ENCODE results near the gene INHBE. TPM values are rescaled to one million over a fixed set of nuclear protein-coding genes. Genes with fewer than 3 reads are reported as not detected.
"Not testable (repeated sequence)": the region's sequence is repeated elsewhere in the genome, so short reads cannot be mapped to it uniquely, and the experiment has no call there.

Gene INHBE
- total RNA-seq, 1 experiment from 2014 or later: 0.59 TPM

DNA sequence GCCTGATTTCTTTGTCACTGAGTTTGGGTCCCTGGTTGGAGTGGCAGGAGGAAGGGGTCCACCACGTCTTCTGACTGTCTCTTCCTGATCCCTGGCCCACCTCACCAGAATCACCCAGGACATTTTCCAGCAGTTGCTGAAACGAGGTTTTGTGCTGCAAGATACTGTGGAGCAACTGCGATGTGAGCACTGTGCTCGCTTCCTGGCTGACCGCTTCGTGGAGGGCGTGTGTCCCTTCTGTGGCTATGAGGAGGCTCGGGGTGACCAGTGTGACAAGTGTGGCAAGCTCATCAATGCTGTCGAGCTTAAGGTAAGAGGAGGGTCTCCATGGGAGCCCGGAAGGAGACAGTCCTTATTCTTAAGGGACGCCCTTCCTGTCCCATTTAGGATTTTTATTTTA lies 45.1 kb downstream of the INHBE start:
- ATAC-seq (no peak), DNase-seq (ENCODE audit: low read depth, low spot score) (no peak)
- H3K9me3 ChIP-seq (ENCODE audit: control insufficient read depth, insufficient read depth, low read depth, low read length): no peaks in the 10 kb centered on the region
- no peak for TF ChIP-seq TCF7L2 (IDR thresholded peaks at IDR 0.05; ENCODE audit: low read depth, low read length)
- TF ChIP-seq SIN3A (IDR thresholded peaks at IDR 0.05; ENCODE audit: borderline replicate concordance, insufficient read depth, low read depth, low read length): no peak
- TF ChIP-seq, protein P1, sequence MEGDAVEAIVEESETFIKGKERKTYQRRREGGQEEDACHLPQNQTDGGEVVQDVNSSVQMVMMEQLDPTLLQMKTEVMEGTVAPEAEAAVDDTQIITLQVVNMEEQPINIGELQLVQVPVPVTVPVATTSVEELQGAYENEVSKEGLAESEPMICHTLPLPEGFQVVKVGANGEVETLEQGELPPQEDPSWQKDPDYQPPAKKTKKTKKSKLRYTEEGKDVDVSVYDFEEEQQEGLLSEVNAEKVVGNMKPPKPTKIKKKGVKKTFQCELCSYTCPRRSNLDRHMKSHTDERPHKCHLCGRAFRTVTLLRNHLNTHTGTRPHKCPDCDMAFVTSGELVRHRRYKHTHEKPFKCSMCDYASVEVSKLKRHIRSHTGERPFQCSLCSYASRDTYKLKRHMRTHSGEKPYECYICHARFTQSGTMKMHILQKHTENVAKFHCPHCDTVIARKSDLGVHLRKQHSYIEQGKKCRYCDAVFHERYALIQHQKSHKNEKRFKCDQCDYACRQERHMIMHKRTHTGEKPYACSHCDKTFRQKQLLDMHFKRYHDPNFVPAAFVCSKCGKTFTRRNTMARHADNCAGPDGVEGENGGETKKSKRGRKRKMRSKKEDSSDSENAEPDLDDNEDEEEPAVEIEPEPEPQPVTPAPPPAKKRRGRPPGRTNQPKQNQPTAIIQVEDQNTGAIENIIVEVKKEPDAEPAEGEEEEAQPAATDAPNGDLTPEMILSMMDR (IDR thresholded peaks at IDR 0.05): no peak
- TF ChIP-seq POLR2AphosphoS5 (IDR thresholded peaks at IDR 0.05; ENCODE audit: low read depth, low read length): no peak; the same call in 1 of the 2 replicates
- no peak for TF ChIP-seq REST (IDR thresholded peaks at IDR 0.05; ENCODE audit: insufficient read depth in 1 of 2, low read depth in 2 of 2, low read length in 1 of 2)
- BruUV-seq (replicated peaks): no TSS peak
- no peak overlapping the region for H3K27ac ChIP-seq (ENCODE audit: low read length)
- intact Hi-C loops (cut with micrococcal nuclease; ENCODE audit: unreplicated experiment): no loop called here
- POLR2A ChIA-PET: no interaction called here
- H3K36me3 ChIP-seq (ENCODE audit: control insufficient read depth, insufficient read depth, low read length): peaks cover 27% of the 10 kb centered on the region
- no peaks in the 10 kb centered on the region for H3K27me3 ChIP-seq (ENCODE audit: control insufficient read depth, insufficient read depth, low read length)
- no peaks in the 10 kb centered on the region for H3K4me1 ChIP-seq (ENCODE audit: control insufficient read depth, insufficient read depth, low read length)
- H3K4me3 ChIP-seq (ENCODE audit: low read depth in 2 of 2, low read length in 2 of 2): no peak overlapping the region
- in situ Hi-C loops (cut with HindIII; ENCODE audit: low pct_unique_long_range_greater_than_20kb, low sequenced_read_pairs): no loop called here
- CTCF ChIA-PET: interaction anchor here (0.6 kb wide), 1 partner anchor 40 kb away, joined by 3 read pairs; no protein-coding TSS in a partner anchor

DNA sequence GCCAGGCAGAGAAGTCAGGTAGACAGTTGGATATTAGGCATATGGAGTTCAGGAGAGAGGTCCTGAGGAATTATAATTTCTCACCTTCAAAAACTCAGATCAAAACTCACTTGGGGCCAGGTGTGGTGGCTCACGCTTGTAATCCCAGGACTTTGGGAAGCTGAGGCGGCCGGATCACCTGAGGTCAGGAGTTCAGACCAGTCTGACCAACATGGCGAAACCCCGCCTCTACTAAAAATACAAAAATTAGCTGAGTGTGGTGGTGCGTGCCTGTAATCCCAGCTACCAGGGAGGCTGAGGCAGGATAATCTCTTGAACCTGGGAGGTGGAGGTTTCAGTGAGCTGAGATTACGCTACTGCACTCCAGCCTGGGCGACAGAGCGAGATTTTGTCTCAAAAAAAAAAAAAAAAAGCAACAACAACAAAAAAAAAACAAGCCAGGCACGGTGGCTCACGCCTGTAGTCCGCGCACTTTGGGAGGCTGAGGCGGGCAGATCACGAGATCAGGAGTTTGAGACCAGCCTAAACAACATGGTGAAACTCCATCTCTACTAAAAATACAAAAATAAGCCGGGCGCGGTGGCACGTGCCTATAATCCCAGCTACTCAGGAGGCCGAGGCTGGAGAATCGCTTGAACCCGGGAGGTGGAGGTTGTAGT lies 47.3 kb downstream of the INHBE start:
- H3K4me3 ChIP-seq (ENCODE audit: low read depth in 2 of 2, low read length in 2 of 2); intact Hi-C loops (cut with micrococcal nuclease; ENCODE audit: unreplicated experiment); H3K9me3 ChIP-seq (ENCODE audit: control insufficient read depth, insufficient read depth, low read depth, low read length); POLR2A ChIA-PET; in situ Hi-C loops (cut with HindIII; ENCODE audit: low pct_unique_long_range_greater_than_20kb, low sequenced_read_pairs); H3K27ac ChIP-seq (ENCODE audit: low read length); ATAC-seq; DNase-seq (ENCODE audit: low read depth, low spot score); BruUV-seq (replicated peaks); H3K27me3 ChIP-seq (ENCODE audit: control insufficient read depth, insufficient read depth, low read length); H3K4me1 ChIP-seq (ENCODE audit: control insufficient read depth, insufficient read depth, low read length); CTCF ChIA-PET: not testable (repeated sequence)
- H3K36me3 ChIP-seq (ENCODE audit: control insufficient read depth, insufficient read depth, low read length): peaks cover 26% of the 10 kb centered on the region

- DNase-seq (ENCODE audit: low read depth, low spot score); ATAC-seq; H3K27me3 ChIP-seq (ENCODE audit: control insufficient read depth, insufficient read depth, low read length); H3K9me3 ChIP-seq (ENCODE audit: control insufficient read depth, insufficient read depth, low read depth, low read length); H3K4me1 ChIP-seq (ENCODE audit: control insufficient read depth, insufficient read depth, low read length); intact Hi-C loops (cut with micrococcal nuclease; ENCODE audit: unreplicated experiment); in situ Hi-C loops (cut with HindIII; ENCODE audit: low pct_unique_long_range_greater_than_20kb, low sequenced_read_pairs); H3K27ac ChIP-seq (ENCODE audit: low read length); POLR2A ChIA-PET; H3K4me3 ChIP-seq (ENCODE audit: low read depth in 2 of 2, low read length in 2 of 2); BruUV-seq (replicated peaks): not testable (repeated sequence)
- CTCF ChIA-PET: interaction anchor here (0.7 kb wide), 1 partner anchor 58 kb away, joined by 9 read pairs; no protein-coding TSS in a partner anchor
- peaks cover 16% of the 10 kb centered on the region for H3K36me3 ChIP-seq (ENCODE audit: control insufficient read depth, insufficient read depth, low read length)
Measured at GRCh38 chr12:57506541-57506940, 51.4 kb downstream of the INHBE start.

Other genes with a start within 250 kb of the INHBE start
- 2.1 TPM for gene NXPH4, start 238.5 kb upstream of the INHBE start, total RNA-seq (2021; ENCODE audit: unreplicated experiment)
- gene SHMT2, start 225.6 kb upstream of the INHBE start, total RNA-seq (2021; ENCODE audit: unreplicated experiment): 67.1 TPM
- gene STAC3, start 204.1 kb upstream of the INHBE start, total RNA-seq (2021; ENCODE audit: unreplicated experiment): 0.87 TPM
- 56.5 TPM for gene R3HDM2, start 24.3 kb upstream of the INHBE start, total RNA-seq (2021; ENCODE audit: unreplicated experiment)
- not detected for gene INHBC, start 20.5 kb upstream of the INHBE start, total RNA-seq (2021; ENCODE audit: unreplicated experiment)
- 6.5 TPM for gene GLI1, start 4.5 kb downstream of the INHBE start, total RNA-seq (2021; ENCODE audit: unreplicated experiment)
- 0.92 TPM for gene ARHGAP9, start 24.6 kb downstream of the INHBE start, total RNA-seq (2021; ENCODE audit: unreplicated experiment)
- gene MARS1, start 32.8 kb downstream of the INHBE start, total RNA-seq (2021; ENCODE audit: unreplicated experiment): 291 TPM
- 47.2 TPM for gene DDIT3, start 65.2 kb downstream of the INHBE start, total RNA-seq (2021; ENCODE audit: unreplicated experiment)
- 115 TPM for gene MBD6, start 67.5 kb downstream of the INHBE start, total RNA-seq (2021; ENCODE audit: unreplicated experiment)
- gene DCTN2, start 91.9 kb downstream of the INHBE start, total RNA-seq (2021; ENCODE audit: unreplicated experiment): 97.6 TPM
- 3.0 TPM for gene KIF5A, start 94.7 kb downstream of the INHBE start, total RNA-seq (2021; ENCODE audit: unreplicated experiment)
- gene PIP4K2C, start 135.9 kb downstream of the INHBE start, total RNA-seq (2021; ENCODE audit: unreplicated experiment): 62.6 TPM
- gene DTX3, start 149.5 kb downstream of the INHBE start, total RNA-seq (2021; ENCODE audit: unreplicated experiment): 37.8 TPM
- 10.5 TPM for gene ARHGEF25, start 156.1 kb downstream of the INHBE start, total RNA-seq (2021; ENCODE audit: unreplicated experiment)
- gene B4GALNT1, start 177.9 kb downstream of the INHBE start, total RNA-seq (2021; ENCODE audit: unreplicated experiment): 48.6 TPM
- gene OS9, start 238.8 kb downstream of the INHBE start, total RNA-seq (2021; ENCODE audit: unreplicated experiment): 186 TPM

Data from Panc1 (cell line).